ENCODE measurements around the gene UNC119.

Gene UNC119

GRCh38 chr17:28534740-28535375, 17.6 kb downstream of the UNC119 start:
- Histone ChIP-seq H3K79me2 (ENCODE audit: insufficient read depth, low read length) (no peaks in the 10 kb centered on the region), H3K27ac (ENCODE audit: low read depth, low read length, poor library complexity, severe bottlenecking) (no peak overlapping the region), H3K4me1 (ENCODE audit: insufficient read depth, low read length, severe bottlenecking) (no peaks in the 10 kb centered on the region), H3K36me3 (ENCODE audit: insufficient read depth, low read length) (no peaks in the 10 kb centered on the region), H2AFZ (ENCODE audit: low read length) (no peak overlapping the region), H3K9ac (ENCODE audit: low read length) (no peak overlapping the region), H3K9me2 (ENCODE audit: low read depth, low read length) (no peaks in the 10 kb centered on the region), H4K20me1 (ENCODE audit: insufficient read depth, low read length) (no peaks in the 10 kb centered on the region), H3F3A (ENCODE audit: insufficient read depth, low read length) (no peaks in the 10 kb centered on the region), H3K4me2 (ENCODE audit: low read length) (no peak overlapping the region), H3K4me3 (ENCODE audit: low read depth, low read length, poor library complexity, severe bottlenecking) (no peak overlapping the region), H3K27me3 (ENCODE audit: insufficient read depth, low read length) (peaks cover 6% of the 10 kb centered on the region), H3K9me3 (ENCODE audit: low read length) (no peaks in the 10 kb centered on the region)
- TF ChIP-seq CTCF (IDR thresholded peaks at IDR 0.05; ENCODE audit: low read length), result no peak
- no peak for TF ChIP-seq EZH2 (IDR thresholded peaks at IDR 0.05; ENCODE audit: borderline replicate concordance, low read length)

GRCh38 chr17:28533091-28533807, 19.2 kb downstream of the UNC119 start:
- no peak overlapping the region for H3K27ac ChIP-seq (ENCODE audit: low read depth, low read length, poor library complexity, severe bottlenecking)
- no peaks in the 10 kb centered on the region for H3K36me3 ChIP-seq (ENCODE audit: insufficient read depth, low read length)
- no peak overlapping the region for H3K4me3 ChIP-seq (ENCODE audit: low read depth, low read length, poor library complexity, severe bottlenecking)
- H3K9ac ChIP-seq (ENCODE audit: low read length), result no peak overlapping the region
- H2AFZ ChIP-seq (ENCODE audit: low read length), result no peak overlapping the region
- no peaks in the 10 kb centered on the region for H3K4me1 ChIP-seq (ENCODE audit: insufficient read depth, low read length, severe bottlenecking)
- peaks cover 6% of the 10 kb centered on the region for H3K27me3 ChIP-seq (ENCODE audit: insufficient read depth, low read length)
- no peaks in the 10 kb centered on the region for H3K9me2 ChIP-seq (ENCODE audit: low read depth, low read length)
- TF ChIP-seq EZH2 (IDR thresholded peaks at IDR 0.05; ENCODE audit: borderline replicate concordance, low read length) (no peak), CTCF (IDR thresholded peaks at IDR 0.05; ENCODE audit: low read length) (no peak)
- no peaks in the 10 kb centered on the region for H3F3A ChIP-seq (ENCODE audit: insufficient read depth, low read length)
- no peaks in the 10 kb centered on the region for H3K79me2 ChIP-seq (ENCODE audit: insufficient read depth, low read length)
- no peaks in the 10 kb centered on the region for H3K9me3 ChIP-seq (ENCODE audit: low read length)
- H4K20me1 ChIP-seq (ENCODE audit: insufficient read depth, low read length), result no peaks in the 10 kb centered on the region
- no peak overlapping the region for H3K4me2 ChIP-seq (ENCODE audit: low read length)

- H3K9ac ChIP-seq (ENCODE audit: low read length), result no peak overlapping the region
Measured at GRCh38 chr17:28532050-28532960, 20.1 kb downstream of the UNC119 start.

More at GRCh38 chr17:28532050-28532960, 20.1 kb downstream of the UNC119 start:
- H3K4me2 ChIP-seq (ENCODE audit: low read length), result no peak overlapping the region
- H4K20me1 ChIP-seq (ENCODE audit: insufficient read depth, low read length), result no peaks in the 10 kb centered on the region
- no peaks in the 10 kb centered on the region for H3K9me3 ChIP-seq (ENCODE audit: low read length)
- TF ChIP-seq CTCF (IDR thresholded peaks at IDR 0.05; ENCODE audit: low read length), result no peak
- TF ChIP-seq EZH2 (IDR thresholded peaks at IDR 0.05; ENCODE audit: borderline replicate concordance, low read length), result no peak
- H3K27me3 ChIP-seq (ENCODE audit: insufficient read depth, low read length), result peaks cover 6% of the 10 kb centered on the region
- no peaks in the 10 kb centered on the region for H3K4me1 ChIP-seq (ENCODE audit: insufficient read depth, low read length, severe bottlenecking)
- no peaks in the 10 kb centered on the region for H3F3A ChIP-seq (ENCODE audit: insufficient read depth, low read length)
- no peak overlapping the region for H3K27ac ChIP-seq (ENCODE audit: low read depth, low read length, poor library complexity, severe bottlenecking)
- no peak overlapping the region for H2AFZ ChIP-seq (ENCODE audit: low read length)
- H3K9me2 ChIP-seq (ENCODE audit: low read depth, low read length), result no peaks in the 10 kb centered on the region
- no peak overlapping the region for H3K4me3 ChIP-seq (ENCODE audit: low read depth, low read length, poor library complexity, severe bottlenecking)
- no peaks in the 10 kb centered on the region for H3K36me3 ChIP-seq (ENCODE audit: insufficient read depth, low read length)
- H3K79me2 ChIP-seq (ENCODE audit: insufficient read depth, low read length), result no peaks in the 10 kb centered on the region

Measured in OCI-LY1 (cell line).